GM12801 (cell line): ENCODE measurements around the gene RNF34.

ENCODE experiments used
- TF ChIP-seq, protein P1 (sequence below): IDR thresholded peaks from one replicate; pipeline ENCODE4 v1.5.1; 2011; ENCODE audit warnings: control low read depth; ENCODE audit not compliant: insufficient read length; ENCODE audit errors: extremely low read depth

RNF34 gene

DNA sequence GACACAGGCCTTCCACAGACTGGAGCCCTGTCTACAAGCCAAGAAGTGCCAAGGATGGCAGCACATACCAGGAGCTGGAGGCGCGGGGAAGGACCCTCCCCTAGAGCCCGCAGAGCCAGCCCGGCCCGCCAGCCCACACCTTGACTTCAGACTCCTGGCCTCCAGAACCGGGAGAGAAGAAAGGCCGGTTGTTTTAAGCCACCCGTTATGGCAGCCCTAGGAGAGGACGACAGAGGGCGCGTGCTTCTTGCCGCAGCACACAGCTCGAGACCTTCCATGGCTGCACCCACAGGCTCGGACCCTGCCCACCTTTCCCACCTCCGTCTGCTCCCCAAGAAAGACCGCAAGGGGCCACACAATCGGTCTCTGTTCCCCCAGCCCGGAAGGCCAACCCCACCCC lies 53.7 kb downstream of the RNF34 start:
- TF ChIP-seq, protein P1, sequence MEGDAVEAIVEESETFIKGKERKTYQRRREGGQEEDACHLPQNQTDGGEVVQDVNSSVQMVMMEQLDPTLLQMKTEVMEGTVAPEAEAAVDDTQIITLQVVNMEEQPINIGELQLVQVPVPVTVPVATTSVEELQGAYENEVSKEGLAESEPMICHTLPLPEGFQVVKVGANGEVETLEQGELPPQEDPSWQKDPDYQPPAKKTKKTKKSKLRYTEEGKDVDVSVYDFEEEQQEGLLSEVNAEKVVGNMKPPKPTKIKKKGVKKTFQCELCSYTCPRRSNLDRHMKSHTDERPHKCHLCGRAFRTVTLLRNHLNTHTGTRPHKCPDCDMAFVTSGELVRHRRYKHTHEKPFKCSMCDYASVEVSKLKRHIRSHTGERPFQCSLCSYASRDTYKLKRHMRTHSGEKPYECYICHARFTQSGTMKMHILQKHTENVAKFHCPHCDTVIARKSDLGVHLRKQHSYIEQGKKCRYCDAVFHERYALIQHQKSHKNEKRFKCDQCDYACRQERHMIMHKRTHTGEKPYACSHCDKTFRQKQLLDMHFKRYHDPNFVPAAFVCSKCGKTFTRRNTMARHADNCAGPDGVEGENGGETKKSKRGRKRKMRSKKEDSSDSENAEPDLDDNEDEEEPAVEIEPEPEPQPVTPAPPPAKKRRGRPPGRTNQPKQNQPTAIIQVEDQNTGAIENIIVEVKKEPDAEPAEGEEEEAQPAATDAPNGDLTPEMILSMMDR = no peak

DNA sequence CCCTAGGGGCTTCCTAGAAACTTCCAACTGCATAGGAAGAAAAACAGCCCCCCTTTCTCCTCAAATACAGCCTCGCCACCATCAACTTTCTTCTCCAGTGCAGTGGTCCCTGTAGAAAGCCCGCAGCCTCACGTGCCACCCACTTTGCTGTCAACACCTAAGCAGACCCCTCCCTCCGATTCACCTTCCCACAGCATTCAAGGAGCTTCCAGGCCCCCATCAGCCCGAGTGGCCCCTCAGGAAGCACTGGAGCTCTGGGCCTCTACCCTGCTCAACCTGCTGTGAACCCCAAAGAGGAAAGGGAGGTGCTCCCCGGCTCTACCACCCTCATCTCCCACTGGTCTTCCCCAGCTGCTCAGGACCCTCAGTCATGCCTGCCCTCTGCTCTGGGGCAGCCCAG lies 55.0 kb downstream of the RNF34 start:
- TF ChIP-seq, protein P1 = no peak

DNA sequence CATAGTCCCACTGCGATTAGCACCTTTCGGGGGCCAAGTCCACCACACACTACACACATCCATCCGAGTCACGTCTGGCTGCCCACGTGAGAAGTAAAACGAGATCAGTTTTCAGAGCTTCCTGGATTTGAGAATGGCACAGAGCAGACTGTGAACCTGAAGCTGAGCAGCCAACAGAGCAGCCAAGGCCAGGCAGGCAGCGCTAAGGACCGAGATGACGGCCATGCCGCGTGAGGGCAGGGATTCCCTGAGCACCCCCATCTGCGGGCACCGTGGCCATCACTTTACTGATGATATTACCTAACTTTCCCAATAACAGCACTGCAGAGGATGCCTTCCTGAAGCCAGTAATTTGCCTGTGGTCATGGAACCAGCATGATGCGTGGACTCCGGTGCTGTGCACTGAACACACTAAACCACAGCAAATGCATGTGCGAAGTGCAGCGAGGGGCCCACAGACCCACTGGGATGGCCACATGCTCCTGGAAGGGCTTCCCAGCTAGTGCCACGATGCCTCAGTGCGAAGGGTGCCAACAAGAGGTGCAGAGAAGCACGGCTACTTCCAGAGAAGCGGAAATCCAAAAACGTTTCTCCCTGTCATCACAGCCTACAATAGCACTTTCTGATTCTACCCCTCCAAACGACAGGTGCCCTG lies 56.0 kb downstream of the RNF34 start:
- TF ChIP-seq, protein P1 = no peak

DNA sequence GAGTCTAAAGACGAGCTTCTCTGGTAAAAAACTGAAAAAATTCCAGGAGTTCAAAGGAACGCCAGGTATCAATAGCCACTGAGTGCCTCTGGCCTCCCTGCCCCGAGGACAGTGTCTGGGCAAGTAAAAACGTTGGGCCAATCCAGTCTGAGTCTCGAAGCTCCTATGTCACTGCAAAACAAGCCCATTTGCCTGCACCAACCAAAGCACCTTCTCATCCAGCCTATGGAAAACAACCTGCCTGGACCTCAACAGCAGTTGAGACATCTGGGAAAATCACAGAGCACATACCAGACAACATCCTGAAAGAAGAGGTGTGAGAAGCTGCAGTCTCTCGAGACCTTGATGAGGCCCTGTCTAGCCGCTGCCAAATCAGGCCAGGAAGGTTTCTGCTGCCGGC lies 56.6 kb downstream of the RNF34 start:
- TF ChIP-seq, protein P1 = no peak

DNA sequence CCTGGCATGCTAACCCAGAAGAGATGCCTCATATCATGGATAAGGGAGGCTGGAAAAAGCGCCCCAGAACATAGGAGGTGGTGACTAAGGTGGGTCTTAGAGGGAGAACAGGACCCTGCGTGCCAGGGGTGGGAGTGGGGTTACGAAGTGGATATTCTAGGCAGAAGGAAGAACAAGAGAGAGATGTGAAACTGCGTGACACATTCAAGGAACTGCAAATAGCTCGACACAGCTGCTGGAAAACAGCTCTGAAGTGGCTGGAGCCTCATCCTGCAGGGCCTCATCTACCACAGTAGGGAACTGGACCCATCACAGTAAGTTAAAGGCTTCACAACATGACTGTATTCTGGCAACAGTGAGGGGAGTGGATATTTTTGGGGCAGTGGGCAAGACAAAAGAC lies 61.1 kb downstream of the RNF34 start:
- TF ChIP-seq, protein P1 = no peak

DNA sequence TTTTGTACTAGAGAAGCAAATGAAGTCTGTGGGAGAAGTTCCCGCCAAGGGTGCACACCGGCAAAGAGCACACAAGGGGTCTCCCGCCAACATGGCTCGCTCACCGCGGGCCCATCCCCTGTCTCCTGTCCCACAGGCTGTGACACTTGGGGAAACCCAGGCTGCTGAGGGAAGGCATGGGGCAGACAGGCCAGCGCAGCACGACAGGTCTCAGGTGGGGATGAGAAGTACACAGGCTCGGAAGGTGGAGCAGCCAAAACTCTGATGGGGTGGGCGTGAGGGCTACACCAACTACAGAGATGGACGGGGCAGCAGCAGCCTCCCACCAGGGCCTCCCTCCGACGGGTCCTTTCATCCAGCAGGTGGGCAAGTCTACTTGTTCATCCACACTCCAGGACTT lies 64.4 kb downstream of the RNF34 start:
- TF ChIP-seq, protein P1 = no peak

DNA sequence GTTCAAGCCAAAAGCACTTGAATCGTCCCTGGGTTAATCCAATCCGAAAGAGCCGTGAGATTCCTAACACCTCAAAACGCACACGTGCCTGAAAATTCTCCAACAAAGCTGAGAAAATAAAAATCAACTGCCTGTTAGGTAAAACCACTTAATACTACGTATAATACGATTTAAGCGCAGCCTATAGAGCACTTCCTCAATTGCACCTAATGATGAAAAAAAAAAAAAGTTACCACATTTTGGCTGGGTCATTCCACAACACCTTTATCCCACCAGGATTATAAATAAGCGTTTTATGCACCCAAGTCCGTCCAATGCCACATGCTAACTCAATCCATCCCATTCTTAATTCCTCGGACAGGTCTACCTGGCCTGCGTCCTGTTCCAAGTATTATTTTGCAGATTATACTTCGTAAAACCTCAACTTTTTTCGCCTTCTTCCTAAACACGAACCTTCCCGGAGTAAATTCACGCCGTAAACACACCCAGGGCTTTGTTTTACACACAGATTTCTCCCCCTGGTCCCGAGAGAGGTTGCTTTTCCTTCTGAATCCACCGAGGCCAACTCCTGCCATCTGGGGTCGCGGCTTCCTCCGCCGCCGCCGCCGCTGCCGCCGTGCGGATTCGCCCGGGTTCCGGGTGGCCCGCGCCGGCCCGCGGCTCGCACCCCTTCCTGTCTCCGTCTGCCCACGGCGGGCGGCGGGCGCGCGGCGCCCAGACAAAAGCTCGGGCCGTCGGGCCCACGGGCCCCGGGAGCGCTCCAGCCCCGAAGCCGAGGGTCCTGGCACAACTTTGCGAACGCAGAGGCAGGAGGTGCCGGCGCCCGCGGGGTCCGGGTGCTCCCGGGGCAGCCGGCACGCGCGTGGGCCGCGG lies 66.2 kb downstream of the RNF34 start:
- TF ChIP-seq, protein P1 = no peak
